ENCODE data around the gene RAB17.

- TF ChIP-seq CTCF (IDR thresholded peaks at IDR 0.05 in 8 of 11, conservative IDR thresholded peaks at IDR 0.05 in 3 of 11) (no peak), POLR2AphosphoS5 (IDR thresholded peaks at IDR 0.05) (no peak)
These were observed 9.1 kb upstream of the RAB17 start for GRCh38 chr2:237599465-237600110.

Measured in spleen (tissue), 7 donors.